Neural cell (in vitro differentiated cells): ENCODE data around the gene SEC16A.

ENCODE experiments used
- EP300 ChIP-seq: fragments of 450-650 bp; conservative IDR thresholded peaks from 2 replicates; pipeline ENCODE4 v1.6.1; 2014; ENCODE audit warnings: antibody characterized with exemption, mild to moderate bottlenecking, moderate library complexity; ENCODE audit not compliant: poor library complexity, severe bottlenecking
- EZH2 ChIP-seq: fragments of 200-600, 300-800 bp; shearing (Covaris generic), sonication (generic); IDR thresholded peaks from 2 replicates; pipeline ENCODE4 v1.6.1; 2014; ENCODE audit warnings: antibody characterized with exemption, low read length, borderline replicate concordance, mild to moderate bottlenecking; ENCODE audit not compliant: insufficient read depth, poor library complexity, severe bottlenecking
- MXI1 ChIP-seq: fragments of 450-650 bp; conservative IDR thresholded peaks from 2 replicates; pipeline ENCODE4 v1.6.1; 2014; ENCODE audit warnings: antibody characterized with exemption, mild to moderate bottlenecking; ENCODE audit not compliant: poor library complexity, severe bottlenecking
- POLR2AphosphoS5 ChIP-seq: IDR thresholded peaks from 2 replicates; pipeline ENCODE4 v1.6.1; 2012
- RAD21 ChIP-seq: fragments of 450-650 bp; conservative IDR thresholded peaks from 2 replicates; pipeline ENCODE4 v1.6.1; 2014; ENCODE audit warnings: antibody characterized with exemption, mild to moderate bottlenecking, moderate library complexity
- TAF1 ChIP-seq: IDR thresholded peaks from 2 replicates; pipeline ENCODE4 v1.6.1; 2012; ENCODE audit warnings: low read depth
- TF ChIP-seq, protein P1 (sequence below): fragments of 450-650 bp; IDR thresholded peaks from 2 replicates; pipeline ENCODE4 v1.5.1; 2014; ENCODE audit warnings: antibody characterized with exemption, mild to moderate bottlenecking, moderate library complexity; ENCODE audit not compliant: poor library complexity, severe bottlenecking
- TF ChIP-seq, protein P2 (sequence below): IDR thresholded peaks from 2 replicates; pipeline ENCODE4 v1.6.1; 2012; ENCODE audit warnings: borderline replicate concordance

DNA sequence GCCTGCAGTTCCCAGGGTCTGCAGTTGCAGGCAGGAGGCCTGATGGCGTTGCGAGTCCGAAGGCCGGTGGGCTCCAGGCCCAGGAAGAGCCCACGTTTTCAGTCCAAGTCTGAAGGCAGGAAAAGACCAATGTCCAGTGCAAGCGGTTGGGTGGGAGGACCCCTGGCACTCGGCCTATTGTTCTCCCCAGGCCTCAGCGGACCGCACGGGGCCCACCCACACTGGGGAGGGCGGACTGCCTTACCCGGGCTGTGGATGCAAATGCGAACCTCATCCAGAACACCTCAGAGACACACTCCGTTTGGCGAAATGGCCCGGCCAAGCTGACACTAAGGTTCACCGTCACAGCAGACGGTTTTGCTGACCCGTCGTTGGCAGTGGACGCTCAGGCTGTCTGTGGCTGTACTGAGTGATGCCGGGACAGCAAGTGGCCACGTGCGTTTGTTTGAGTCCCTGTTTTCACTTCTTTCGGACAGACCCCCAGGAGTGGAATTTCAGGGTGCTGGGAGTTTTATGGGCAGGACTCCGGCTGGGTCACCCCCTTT is 10.2 kb upstream of the SEC16A start:
- TF ChIP-seq, protein P1, sequence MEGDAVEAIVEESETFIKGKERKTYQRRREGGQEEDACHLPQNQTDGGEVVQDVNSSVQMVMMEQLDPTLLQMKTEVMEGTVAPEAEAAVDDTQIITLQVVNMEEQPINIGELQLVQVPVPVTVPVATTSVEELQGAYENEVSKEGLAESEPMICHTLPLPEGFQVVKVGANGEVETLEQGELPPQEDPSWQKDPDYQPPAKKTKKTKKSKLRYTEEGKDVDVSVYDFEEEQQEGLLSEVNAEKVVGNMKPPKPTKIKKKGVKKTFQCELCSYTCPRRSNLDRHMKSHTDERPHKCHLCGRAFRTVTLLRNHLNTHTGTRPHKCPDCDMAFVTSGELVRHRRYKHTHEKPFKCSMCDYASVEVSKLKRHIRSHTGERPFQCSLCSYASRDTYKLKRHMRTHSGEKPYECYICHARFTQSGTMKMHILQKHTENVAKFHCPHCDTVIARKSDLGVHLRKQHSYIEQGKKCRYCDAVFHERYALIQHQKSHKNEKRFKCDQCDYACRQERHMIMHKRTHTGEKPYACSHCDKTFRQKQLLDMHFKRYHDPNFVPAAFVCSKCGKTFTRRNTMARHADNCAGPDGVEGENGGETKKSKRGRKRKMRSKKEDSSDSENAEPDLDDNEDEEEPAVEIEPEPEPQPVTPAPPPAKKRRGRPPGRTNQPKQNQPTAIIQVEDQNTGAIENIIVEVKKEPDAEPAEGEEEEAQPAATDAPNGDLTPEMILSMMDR: no peak
- TF ChIP-seq POLR2AphosphoS5 (no peak), TAF1 (no peak), EZH2 (no peak), RAD21 (no peak), MXI1 (no peak), EP300 (no peak)
- TF ChIP-seq, protein P2, sequence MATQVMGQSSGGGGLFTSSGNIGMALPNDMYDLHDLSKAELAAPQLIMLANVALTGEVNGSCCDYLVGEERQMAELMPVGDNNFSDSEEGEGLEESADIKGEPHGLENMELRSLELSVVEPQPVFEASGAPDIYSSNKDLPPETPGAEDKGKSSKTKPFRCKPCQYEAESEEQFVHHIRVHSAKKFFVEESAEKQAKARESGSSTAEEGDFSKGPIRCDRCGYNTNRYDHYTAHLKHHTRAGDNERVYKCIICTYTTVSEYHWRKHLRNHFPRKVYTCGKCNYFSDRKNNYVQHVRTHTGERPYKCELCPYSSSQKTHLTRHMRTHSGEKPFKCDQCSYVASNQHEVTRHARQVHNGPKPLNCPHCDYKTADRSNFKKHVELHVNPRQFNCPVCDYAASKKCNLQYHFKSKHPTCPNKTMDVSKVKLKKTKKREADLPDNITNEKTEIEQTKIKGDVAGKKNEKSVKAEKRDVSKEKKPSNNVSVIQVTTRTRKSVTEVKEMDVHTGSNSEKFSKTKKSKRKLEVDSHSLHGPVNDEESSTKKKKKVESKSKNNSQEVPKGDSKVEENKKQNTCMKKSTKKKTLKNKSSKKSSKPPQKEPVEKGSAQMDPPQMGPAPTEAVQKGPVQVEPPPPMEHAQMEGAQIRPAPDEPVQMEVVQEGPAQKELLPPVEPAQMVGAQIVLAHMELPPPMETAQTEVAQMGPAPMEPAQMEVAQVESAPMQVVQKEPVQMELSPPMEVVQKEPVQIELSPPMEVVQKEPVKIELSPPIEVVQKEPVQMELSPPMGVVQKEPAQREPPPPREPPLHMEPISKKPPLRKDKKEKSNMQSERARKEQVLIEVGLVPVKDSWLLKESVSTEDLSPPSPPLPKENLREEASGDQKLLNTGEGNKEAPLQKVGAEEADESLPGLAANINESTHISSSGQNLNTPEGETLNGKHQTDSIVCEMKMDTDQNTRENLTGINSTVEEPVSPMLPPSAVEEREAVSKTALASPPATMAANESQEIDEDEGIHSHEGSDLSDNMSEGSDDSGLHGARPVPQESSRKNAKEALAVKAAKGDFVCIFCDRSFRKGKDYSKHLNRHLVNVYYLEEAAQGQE: no peak
